IPS-15b (cell line): ENCODE measurements around the gene SLC66A1.

Experiments used
- H3K27me3 ChIP-seq: one replicate; pipeline ENCODE4 v1.6.1; 2013; ENCODE audit warnings: low read length; ENCODE audit not compliant: control insufficient read depth, insufficient read depth
- H3K36me3 ChIP-seq: one replicate; pipeline ENCODE4 v1.6.1; 2013; ENCODE audit warnings: low read length; ENCODE audit not compliant: control insufficient read depth, insufficient read depth
- H3K4me1 ChIP-seq: one replicate; pipeline ENCODE4 v1.6.1; 2013; ENCODE audit warnings: mild to moderate bottlenecking, low read length; ENCODE audit not compliant: control insufficient read depth, insufficient read depth
- H3K4me3 ChIP-seq: one replicate; pipeline ENCODE4 v1.5.1; 2013; ENCODE audit warnings: low read depth, low read length
- H3K9ac ChIP-seq: one replicate; pipeline ENCODE4 v1.6.1; 2013; ENCODE audit warnings: low read depth, mild to moderate bottlenecking, low read length
- H3K9me3 ChIP-seq: one replicate; pipeline ENCODE4 v1.6.1; 2013; ENCODE audit warnings: mild to moderate bottlenecking, low read length; ENCODE audit not compliant: control insufficient read depth, insufficient read depth

The SLC66A1 gene

DNA sequence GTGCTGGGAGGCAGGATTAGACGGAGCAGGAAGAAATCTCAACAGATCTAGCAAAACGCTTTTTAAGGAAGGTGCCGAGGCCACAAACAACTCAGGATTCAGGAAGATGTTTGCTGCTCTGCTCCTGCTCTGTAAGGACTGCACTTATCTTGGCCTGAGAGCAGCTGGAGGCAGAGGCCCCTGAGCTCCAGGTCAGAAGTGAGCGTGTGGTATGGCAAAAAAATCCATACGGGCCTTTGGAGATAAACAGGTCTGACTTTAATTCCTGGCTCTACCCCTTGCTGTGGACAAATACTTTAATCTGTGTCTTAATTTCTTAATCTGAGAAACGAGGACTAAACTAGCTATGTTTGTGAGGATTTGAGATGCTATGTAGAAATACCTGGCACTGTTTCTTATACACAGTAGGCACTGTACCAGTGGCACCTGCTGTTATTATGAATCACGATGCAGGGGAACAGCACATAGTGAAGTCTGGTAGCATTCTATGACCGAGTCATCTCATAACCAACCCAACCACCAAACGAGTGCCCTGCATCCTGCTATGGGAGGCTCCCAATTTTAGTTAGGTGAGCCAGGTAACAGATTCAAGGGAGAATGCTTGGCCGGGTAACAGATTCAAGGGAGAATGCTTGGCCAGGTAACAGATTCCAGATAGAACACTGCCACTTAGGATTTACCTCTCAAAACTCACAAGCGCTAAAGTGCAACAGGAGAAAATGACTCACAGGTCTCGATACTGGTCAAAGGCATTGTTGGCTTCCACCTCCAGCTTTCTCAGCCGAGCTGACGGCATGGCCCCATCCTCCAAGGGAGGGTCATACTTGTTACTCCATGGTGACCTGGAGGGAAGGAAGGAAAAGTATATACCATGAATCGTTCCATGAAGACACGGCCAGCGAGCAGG is 65.9 kb downstream of the SLC66A1 start:
- Histone ChIP-seq H3K9me3 (no peaks in the 10 kb centered on the region), H3K36me3 (peaks cover 27% of the 10 kb centered on the region), H3K4me3 (no peak overlapping the region), H3K4me1 (no peaks in the 10 kb centered on the region), H3K9ac (no peak overlapping the region), H3K27me3 (no peaks in the 10 kb centered on the region)
